K562 (cell line): ENCODE data around the gene DIPK1B. TPM values are rescaled to one million over a fixed set of nuclear protein-coding genes. Genes with fewer than 3 reads are reported as not detected.

Experiments used
- E2F1 ChIP-seq: sonication (generic); formaldehyde crosslinking; IDR thresholded peaks from 2 replicates; pipeline ENCODE4 v1.8.1; 2023; ENCODE audit warnings: mild to moderate bottlenecking, missing genetic modification reagents, moderate library complexity
- ELK1 ChIP-seq: sonication (generic); formaldehyde crosslinking; IDR thresholded peaks from 2 replicates; pipeline ENCODE4 v1.8.1; 2022; ENCODE audit warnings: missing genetic modification reagents
- FOXK1 ChIP-seq: sonication (generic); formaldehyde crosslinking; IDR thresholded peaks from 2 replicates; pipeline ENCODE4 v1.8.0; 2022; ENCODE audit warnings: missing genetic modification reagents, mild to moderate bottlenecking, borderline replicate concordance
- HDAC1 ChIP-seq, 2 experiments: fragments of 450-650 bp; IDR thresholded peaks; 2 replicates each; pipeline ENCODE4 v1.6.1; 2016 to 2017; ENCODE audit warnings: inconsistent platforms in 1 of 2, mild to moderate bottlenecking in 1 of 2, moderate library complexity in 1 of 2
- NFRKB ChIP-seq: fragments of 450-650 bp; IDR thresholded peaks from 2 replicates; pipeline ENCODE4 v1.6.1; 2016; ENCODE audit warnings: low read depth
- PTBP1 ChIP-seq: fragments of 200-400 bp; formaldehyde crosslinking; IDR thresholded peaks from 2 replicates; pipeline ENCODE4 v1.6.1; 2017; ENCODE audit warnings: low read depth, low read length
- RFX7 ChIP-seq: fragments of 250-450 bp; sonication (Bioruptor Pico); IDR thresholded peaks from 2 replicates; pipeline ENCODE4 v1.5.1; 2021; ENCODE audit warnings: mild to moderate bottlenecking
- SIN3A ChIP-seq, 2 experiments: fragments of 150-350 bp in 1 of 2; IDR thresholded peaks; 2 replicates each; pipeline ENCODE4 v1.6.1; 2011 to 2016; ENCODE audit warnings: borderline replicate concordance in 2 of 2, low read depth in 2 of 2, low read length in 2 of 2, mild to moderate bottlenecking in 2 of 2, moderate library complexity in 2 of 2; ENCODE audit not compliant: control insufficient read depth in 1 of 2
- SOX6 ChIP-seq: fragments of 450-650 bp; IDR thresholded peaks from 2 replicates; pipeline ENCODE4 v1.6.1; 2014; ENCODE audit warnings: mild to moderate bottlenecking
- SUPT5H ChIP-seq: fragments of 450-650 bp; IDR thresholded peaks from 2 replicates; pipeline ENCODE4 v1.6.1; 2016
- TFAP4 ChIP-seq: sonication (generic); formaldehyde crosslinking; IDR thresholded peaks from 2 replicates; pipeline ENCODE4 v1.8.0; 2022; ENCODE audit warnings: missing genetic modification reagents, mild to moderate bottlenecking, moderate library complexity, borderline replicate concordance
- THAP7 ChIP-seq: fragments of 250-450 bp; sonication (Bioruptor Pico); IDR thresholded peaks from 2 replicates; pipeline ENCODE4 v1.5.0; 2021
- ZNF407 ChIP-seq: fragments of 450-650 bp; IDR thresholded peaks from 2 replicates; pipeline ENCODE4 v1.6.1; 2016; ENCODE audit warnings: low read depth
- polyA plus RNA-seq, 8 experiments: library from polyadenylated mRNA; depleted of rRNA in 4 of 8; stranded (reverse) in 5 of 8; unstranded in 3 of 8; fragments of >200 nt; fragmentation: Nextera tagmentation in 2 of 8; fragmentation: Illumina TruSeq in 1 of 8; extraction: Ambion mirVana in 2 of 8; extraction: Trizol in 1 of 8; gene quantifications; 2 replicates each; pipeline versions ENCODE4 v1.2.1 to v1.2.3, GENCODE V29; 2011 to 2014; ENCODE audit warnings: inconsistent platforms in 1 of 8, missing spikeins in 1 of 8
- total RNA-seq, 7 experiments: library from RNA; depleted of rRNA in 6 of 7; stranded (reverse); fragments of >200 nt in 6 of 7; fragmentation: Illumina TruSeq in 2 of 7; extraction: Trizol in 2 of 7; gene quantifications; 2 replicates each; pipeline versions ENCODE4 v1.2.1 to v1.2.3, GENCODE V29; 2011 to 2021; ENCODE audit warnings: low replicate concordance in 1 of 7

The DIPK1B gene
- total and polyA plus RNA-seq, 9 of the 15 experiments (the other 6 are each of a cell fraction or from before 2014, with no cell fraction given) = 0.08 to 22.3 (median 5.9) TPM

GRCh38 chr9:136673975-136674785 lies 38.2 kb upstream of the DIPK1B start (continued):
- TF ChIP-seq ZNF407 (no peak), E2F1 (CRISPR knock-in tag) (0 out of 2 replicates have a peak, but pooled peaks have one; percentile 27), RFX7 (CRISPR knock-in tag) (0 out of 2 replicates have a peak, but pooled peaks have one; percentile 48), NFRKB (no peak), ELK1 (no peak), TFAP4 (CRISPR knock-in tag) (peak; percentile 87), THAP7 (no peak), FOXK1 (CRISPR knock-in tag) (no peak), PTBP1 (peak; percentile 95), SUPT5H (peak; percentile 60), SOX6 (no peak), SIN3A (IDR thresholded peaks at IDR 0.05; ENCODE audit: borderline replicate concordance in 2 of 2, control insufficient read depth in 1 of 2, low read depth in 2 of 2, low read length in 2 of 2) (no peak), HDAC1 (IDR thresholded peaks at IDR 0.05) (peak in 1 of 2 experiments; percentile 63; a peak in 1 of 4 replicates)
